Measurements from ENCODE around the gene PNMA8B.
"Not testable (repeated sequence)": the region's sequence is repeated elsewhere in the genome, so short reads cannot be mapped to it uniquely, and the experiment has no call there.

The PNMA8B gene

GRCh38 chr19:46495786-46496099 lies at the start of gene PNMA8B:
TSS of gene PNMA8B (minus strand) at chr19:46495867. CDS start at chr19:46495465, 402 bp downstream.
- DNase-seq = peak; percentile 80

GRCh38 chr19:46544651-46545050 lies 49.0 kb upstream of the PNMA8B start:
- DNase-seq = no peak

DNA sequence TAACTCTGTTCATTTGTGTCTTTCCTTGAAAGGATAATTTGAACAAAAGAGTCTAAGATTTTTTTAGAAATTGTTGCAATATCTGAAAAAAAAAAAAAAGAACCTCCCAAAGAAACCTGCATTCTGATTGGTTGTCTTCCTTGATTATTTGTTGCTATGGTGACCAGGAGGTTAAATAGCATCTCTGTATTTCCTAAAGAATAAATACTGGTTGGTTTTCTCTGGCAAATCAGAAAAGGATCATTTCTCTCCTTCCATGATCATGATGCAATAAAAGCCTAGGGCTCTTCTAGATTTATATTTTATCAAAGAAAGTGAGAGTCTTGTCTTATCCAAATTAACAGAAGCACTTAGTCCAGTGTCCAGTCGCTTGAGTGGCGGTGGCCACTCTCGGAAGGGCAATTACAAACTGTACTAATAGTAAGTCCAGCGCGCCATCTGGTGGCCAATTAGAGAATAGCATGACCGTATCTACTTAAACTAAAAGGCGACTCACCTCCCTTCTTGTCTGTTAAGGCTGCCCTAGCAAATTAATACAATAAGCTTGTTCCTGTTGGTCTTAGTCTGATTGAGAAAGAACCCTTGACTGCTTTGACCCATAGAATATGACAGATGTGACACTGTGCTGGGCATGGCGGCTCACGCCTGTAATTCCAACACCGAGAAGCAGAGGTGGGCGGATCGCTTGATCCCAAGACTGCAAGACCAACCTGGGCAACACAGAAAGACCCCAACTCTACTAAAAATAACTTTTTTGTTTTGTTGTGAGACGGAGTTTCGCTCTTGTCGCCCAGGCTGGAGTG lies 47.0 kb upstream of the PNMA8B start:
- DNase-seq = peak; percentile 84

- peak; percentile 33 for DNase-seq
Observed at GRCh38 chr19:46537136-46538097, 41.8 kb upstream of the PNMA8B start.

- no peak for DNase-seq
Observed at GRCh38 chr19:46536391-46536790, 40.7 kb upstream of the PNMA8B start.

- DNase-seq = no peak
Observed at GRCh38 chr19:46533621-46534081, 38.0 kb upstream of the PNMA8B start.

DNA sequence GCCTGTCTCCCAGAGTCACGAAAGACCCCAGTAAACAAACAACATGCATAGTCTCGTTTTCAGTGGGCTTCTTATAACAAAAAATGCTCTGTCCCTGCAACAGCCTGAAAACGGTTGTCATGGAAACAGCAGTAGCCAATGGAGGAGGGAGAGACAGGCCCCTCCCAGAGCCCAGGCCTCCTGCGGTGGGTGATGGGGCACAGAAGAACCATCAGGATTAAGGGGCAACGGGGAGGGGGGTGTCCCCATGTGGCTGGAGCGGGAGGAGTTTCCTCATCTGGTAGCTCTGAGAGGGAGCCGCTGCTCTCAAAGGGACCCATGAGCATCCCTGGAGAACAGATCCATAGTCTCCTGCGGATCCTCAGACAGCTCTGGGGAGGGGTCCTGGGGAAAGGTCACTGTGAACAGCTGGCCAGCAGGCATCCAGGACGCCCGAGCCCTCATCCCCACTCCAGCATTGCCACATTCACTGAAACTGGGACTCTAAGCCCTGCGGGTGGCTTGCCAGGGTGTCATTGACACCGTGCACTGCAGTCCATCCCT lies 37.5 kb upstream of the PNMA8B start:
- no peak for DNase-seq

GRCh38 chr19:46530636-46531035 lies 35.0 kb upstream of the PNMA8B start:
- DNase-seq = no peak

DNA sequence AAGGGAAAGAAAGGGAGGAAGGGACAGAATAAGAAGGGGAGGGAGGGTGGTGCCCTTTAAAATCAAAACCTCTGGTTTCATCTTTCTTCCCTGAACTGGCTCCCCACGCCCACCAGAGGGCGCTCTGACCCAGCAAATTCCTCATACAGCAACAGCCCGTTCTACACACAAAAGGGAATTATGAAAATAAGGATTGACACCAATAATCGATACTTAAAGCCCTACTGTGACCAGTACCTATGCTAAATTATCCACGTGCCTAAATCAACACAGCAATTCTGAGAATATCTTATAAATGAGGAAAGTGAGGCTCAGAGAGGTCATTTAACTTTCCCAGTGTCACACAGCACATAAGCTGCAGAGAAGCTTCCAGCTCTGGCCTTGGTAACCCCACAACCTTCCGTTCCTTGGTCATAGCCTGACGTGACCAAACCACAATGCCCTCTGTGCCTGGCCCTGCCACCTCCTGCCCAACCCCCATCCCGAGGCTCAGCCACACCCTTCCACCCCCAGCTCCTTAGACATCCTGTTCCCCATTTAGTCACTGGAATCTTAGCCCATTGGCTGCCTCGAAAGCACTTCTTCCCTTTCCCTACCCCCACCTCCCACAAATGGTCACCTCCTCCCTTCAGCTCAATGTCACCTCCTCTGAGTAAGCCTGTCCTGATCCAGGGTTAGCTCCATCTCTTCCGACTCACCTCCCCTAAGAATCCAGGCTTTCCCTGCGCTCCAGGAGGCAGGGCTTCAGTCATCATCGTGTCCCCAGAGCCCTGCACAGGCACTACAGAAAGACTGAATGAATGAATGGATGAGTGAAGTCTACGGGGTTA lies 34.2 kb upstream of the PNMA8B start:
- peak; percentile 52 for DNase-seq

GRCh38 chr19:46528601-46529590 lies 33.2 kb upstream of the PNMA8B start:
- DNase-seq = no peak

GRCh38 chr19:46526801-46527200 lies 31.1 kb upstream of the PNMA8B start:
- DNase-seq = not testable (repeated sequence)

GRCh38 chr19:46524308-46524707 lies 28.6 kb upstream of the PNMA8B start:
- no peak for DNase-seq

DNA sequence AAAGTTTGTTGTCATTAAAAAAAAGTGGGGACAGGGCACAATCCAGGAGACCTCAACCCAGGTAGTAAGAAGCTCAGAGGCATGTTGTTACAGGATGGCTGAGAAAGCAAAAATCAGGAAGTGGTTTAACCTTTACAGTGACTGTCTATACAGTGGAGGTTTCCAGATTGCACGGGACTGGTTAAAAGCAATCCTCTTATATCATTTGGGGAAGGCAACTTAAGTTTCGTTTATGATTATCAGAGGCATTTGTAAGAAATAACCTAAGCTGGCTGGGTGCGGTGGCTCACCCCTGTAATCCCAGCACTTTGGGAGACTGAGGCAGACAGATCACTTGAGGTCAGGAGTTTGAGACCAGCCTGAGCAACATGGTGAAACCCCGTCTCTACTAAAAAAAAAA lies 27.3 kb upstream of the PNMA8B start:
- DNase-seq = peak; percentile 55

DNA sequence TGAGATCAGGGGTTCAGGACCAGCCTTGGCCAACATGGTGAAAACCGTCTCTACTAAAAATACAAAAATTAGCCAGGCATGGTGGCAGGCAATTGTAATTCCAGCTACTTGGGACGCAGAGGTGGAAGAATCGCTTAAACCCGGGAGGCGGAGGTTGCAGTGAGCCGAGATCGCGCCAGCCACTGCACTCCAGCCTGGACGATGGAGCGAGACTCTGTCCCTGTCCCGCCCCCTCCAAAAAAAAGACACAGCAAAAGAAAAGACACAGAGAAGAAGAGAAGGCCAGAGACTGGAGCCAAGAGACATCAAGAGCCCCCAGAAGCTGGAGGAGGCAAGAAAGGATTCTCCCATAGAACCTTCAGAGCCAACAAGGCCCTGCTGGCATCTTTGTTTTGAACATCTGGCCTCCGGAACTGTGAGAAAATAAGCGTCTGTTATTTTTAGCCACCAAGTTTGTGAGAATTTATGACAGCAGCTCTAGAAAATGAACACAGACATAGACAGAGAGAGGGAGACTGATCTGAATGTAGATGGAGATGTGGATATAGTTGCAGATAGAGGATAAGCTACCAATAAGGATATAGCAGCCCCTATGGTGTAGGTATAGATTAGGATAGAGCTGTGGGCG lies 25.7 kb upstream of the PNMA8B start:
- DNase-seq = no peak

- DNase-seq = no peak
Observed at GRCh38 chr19:46520616-46521015, 24.9 kb upstream of the PNMA8B start.

GRCh38 chr19:46517471-46517870 lies 21.8 kb upstream of the PNMA8B start:
- no peak for DNase-seq

DNA sequence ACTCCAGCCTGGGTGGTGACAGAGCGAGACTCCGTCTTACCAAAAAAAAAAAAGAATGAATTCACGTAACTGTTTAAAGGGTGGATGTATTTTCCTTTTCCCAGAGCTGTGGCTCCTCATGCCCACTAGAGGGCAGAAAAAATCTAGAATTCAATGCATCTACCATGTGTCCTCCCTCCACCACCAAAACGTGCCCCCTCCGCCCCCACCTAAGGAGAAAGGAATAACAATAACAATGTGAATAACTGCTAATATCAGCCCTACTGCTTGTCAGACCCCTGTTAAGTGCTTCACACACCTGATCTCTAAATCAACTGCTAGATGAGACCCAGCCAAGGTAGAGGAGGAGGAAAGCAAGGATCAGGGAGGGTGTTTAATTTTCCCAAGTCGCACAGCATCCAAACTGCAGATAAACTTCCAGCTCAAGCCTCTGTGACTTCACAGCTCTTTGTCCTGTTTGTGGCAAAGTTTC lies 20.2 kb upstream of the PNMA8B start:
- peak; percentile 39 for DNase-seq

DNA sequence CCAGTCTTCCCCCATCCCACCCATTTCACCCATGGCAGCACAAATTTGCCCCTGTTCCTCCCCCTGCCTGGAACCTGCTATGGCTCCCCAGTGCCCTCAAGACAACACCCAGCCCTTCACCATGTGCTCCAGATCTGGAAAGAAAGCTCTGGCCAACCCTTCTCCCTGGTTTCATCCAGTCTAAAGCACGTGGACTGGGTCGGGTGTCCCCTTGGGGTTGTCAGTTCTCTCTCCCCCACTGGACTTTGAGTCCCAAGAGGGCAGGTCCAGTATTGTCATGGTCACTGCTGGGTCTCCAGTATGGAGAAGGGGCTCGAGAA lies 19.6 kb upstream of the PNMA8B start:
- no peak for DNase-seq

DNA sequence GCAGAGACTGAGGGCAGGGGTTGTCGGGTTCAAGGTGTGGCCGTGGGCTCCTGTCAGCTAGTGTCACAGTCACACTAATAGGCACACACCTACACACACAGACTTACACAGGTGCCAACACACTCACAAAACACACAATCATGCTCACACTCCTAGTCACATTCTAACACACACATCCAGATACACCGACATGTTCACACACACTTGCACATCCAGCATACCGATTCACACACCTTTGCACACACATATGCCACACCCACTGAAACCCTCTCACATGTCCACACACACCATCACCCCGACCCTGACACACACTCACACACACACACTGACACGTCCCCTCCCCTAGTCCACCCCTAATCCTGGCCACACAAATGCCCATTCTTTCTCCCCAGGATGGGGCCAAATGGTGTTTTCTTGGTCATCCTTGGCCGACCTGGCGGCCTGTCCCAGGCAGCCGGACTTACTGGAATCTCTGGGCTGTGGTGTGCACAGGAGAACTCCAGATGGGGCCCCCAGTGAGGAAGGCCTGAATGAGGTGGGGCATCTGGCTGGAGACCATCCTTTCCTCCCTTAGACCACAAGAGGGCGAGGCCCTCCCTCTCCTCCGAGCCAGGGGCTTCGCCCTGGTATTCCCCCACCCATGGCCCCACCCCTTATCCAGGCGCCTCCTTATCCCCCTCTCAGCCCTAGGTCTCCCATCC lies 19.1 kb upstream of the PNMA8B start:
- DNase-seq = no peak
